ENCODE data around the gene SIRT4. TPM values are rescaled to one million over a fixed set of nuclear protein-coding genes. Genes with fewer than 3 reads are reported as not detected.
A peak's percentile ranks its signal among the peaks of the same experiment; 100 is the strongest.

SIRT4 gene
- total RNA-seq, 1 experiment from 2014 or later: 3.7 TPM

DNA sequence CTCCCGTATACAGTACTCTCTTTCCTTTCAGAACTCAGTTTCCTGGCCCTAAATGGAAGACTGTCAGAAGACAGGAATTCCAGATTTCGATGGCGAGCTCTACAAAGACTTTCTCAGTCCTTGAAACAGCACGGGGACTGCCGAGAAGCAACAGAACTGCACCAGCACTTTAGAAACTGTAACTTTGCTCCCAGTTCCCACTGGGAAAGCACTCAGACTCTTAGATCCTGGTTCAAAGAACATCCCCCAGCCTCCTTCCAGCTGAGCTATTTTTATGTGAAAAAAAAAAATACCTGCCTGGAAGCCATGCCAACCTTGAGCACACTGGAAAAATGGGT lies 38.4 kb upstream of the SIRT4 start:
- no peak overlapping the region for H3K27ac ChIP-seq (ENCODE audit: low read depth, low read length, poor library complexity, severe bottlenecking)
- H3K9me3 ChIP-seq (ENCODE audit: low read depth, low read length, poor library complexity, severe bottlenecking): no peaks in the 10 kb centered on the region
- H3K36me3 ChIP-seq (ENCODE audit: insufficient read depth, low read length, poor library complexity, severe bottlenecking): no peaks in the 10 kb centered on the region
- H3K4me1 ChIP-seq (ENCODE audit: insufficient read depth, low read length, poor library complexity, severe bottlenecking): peaks cover 28% of the 10 kb centered on the region
- H3K4me3 ChIP-seq (ENCODE audit: low read depth, low read length, poor library complexity, severe bottlenecking): peak overlapping the region; percentile 80
- no TSS peak for BruUV-seq (replicated peaks)
- TF ChIP-seq, protein P1, sequence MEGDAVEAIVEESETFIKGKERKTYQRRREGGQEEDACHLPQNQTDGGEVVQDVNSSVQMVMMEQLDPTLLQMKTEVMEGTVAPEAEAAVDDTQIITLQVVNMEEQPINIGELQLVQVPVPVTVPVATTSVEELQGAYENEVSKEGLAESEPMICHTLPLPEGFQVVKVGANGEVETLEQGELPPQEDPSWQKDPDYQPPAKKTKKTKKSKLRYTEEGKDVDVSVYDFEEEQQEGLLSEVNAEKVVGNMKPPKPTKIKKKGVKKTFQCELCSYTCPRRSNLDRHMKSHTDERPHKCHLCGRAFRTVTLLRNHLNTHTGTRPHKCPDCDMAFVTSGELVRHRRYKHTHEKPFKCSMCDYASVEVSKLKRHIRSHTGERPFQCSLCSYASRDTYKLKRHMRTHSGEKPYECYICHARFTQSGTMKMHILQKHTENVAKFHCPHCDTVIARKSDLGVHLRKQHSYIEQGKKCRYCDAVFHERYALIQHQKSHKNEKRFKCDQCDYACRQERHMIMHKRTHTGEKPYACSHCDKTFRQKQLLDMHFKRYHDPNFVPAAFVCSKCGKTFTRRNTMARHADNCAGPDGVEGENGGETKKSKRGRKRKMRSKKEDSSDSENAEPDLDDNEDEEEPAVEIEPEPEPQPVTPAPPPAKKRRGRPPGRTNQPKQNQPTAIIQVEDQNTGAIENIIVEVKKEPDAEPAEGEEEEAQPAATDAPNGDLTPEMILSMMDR (conservative IDR thresholded peaks at IDR 0.05; ENCODE audit: low read depth, low read length): no peak
- TF ChIP-seq EZH2 (IDR thresholded peaks at IDR 0.05; ENCODE audit: borderline replicate concordance, low read depth, low read length, poor library complexity, severe bottlenecking): no peak
- ChIA-PET POLR2A (ENCODE audit: low non-redundant PET) (no interaction called here), CTCF (interaction anchor here (0.5 to 8.5 kb wide), 4 partner anchors 15 to 621 kb away, joined by 3 to 141 read pairs (median 4); no protein-coding TSS in a partner anchor)
- no peaks in the 10 kb centered on the region for H3K27me3 ChIP-seq (replicated peaks; ENCODE audit: insufficient read depth, low read depth, low read length, poor library complexity)
- intact Hi-C loops (cut with micrococcal nuclease; ENCODE audit: unreplicated experiment): loop anchor here (10.0 kb wide), 1 partner anchor 149 kb away; the partner anchor contains the start of gene RAB35
- DNase-seq (ENCODE audit: low spot score): no peak

DNA sequence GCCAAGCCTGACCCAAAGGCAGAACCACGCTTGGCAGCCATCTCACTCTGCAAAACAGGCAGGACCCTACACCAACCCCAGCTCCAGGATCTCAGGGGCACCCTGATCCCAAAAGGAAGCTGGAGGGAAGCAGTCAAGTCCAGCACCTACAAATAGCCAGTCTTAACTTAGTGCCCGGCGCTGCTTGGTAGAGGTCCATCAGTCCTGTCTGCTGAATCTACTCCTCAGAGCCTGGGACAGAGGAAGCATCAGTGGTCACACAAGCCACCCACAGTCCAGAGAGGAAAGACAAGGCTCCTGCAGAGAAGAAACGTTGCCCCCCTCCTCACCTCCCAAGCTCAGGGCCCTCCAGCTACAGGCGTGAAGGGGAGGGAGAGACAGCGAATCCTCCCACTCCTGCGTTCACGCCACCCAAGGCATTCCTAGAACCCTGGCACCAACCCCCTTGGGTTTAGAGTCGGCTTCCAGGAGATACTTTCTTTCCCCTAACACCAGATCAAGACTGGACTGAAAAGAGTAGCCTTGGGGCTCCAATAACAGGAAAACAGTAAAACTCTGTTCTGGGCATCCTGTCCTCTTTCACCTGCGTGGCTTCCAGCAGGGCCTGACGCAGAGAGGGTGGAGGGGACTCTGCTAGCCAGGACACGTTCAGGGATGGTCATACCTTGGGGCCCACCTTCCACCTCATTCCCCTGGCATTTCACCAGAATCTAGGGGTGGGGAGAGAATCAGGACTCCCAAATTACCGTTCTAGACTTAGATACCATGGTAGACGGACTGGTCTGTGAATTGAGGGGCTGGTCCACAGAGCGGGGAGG lies 37.8 kb upstream of the SIRT4 start:
- TF ChIP-seq, protein P1 (conservative IDR thresholded peaks at IDR 0.05; ENCODE audit: low read depth, low read length): no peak
- TF ChIP-seq EZH2 (IDR thresholded peaks at IDR 0.05; ENCODE audit: borderline replicate concordance, low read depth, low read length, poor library complexity, severe bottlenecking): no peak
- H3K4me3 ChIP-seq (ENCODE audit: low read depth, low read length, poor library complexity, severe bottlenecking): peak overlapping the region; percentile 80
- intact Hi-C loops (cut with micrococcal nuclease; ENCODE audit: unreplicated experiment): loop anchor here (10.0 kb wide), 1 partner anchor 149 kb away; the partner anchor contains the start of gene RAB35
- no TSS peak for BruUV-seq (replicated peaks)
- H3K27me3 ChIP-seq (replicated peaks; ENCODE audit: insufficient read depth, low read depth, low read length, poor library complexity): no peaks in the 10 kb centered on the region
- no peak for DNase-seq (ENCODE audit: low spot score)
- ChIA-PET POLR2A (ENCODE audit: low non-redundant PET) (no interaction called here), CTCF (interaction anchor here (0.6 to 8.5 kb wide), 4 partner anchors 29 to 63 kb away, joined by 3 to 141 read pairs (median 4); no protein-coding TSS in a partner anchor)
- H3K9me3 ChIP-seq (ENCODE audit: low read depth, low read length, poor library complexity, severe bottlenecking): no peaks in the 10 kb centered on the region
- no peak overlapping the region for H3K27ac ChIP-seq (ENCODE audit: low read depth, low read length, poor library complexity, severe bottlenecking)
- peaks cover 28% of the 10 kb centered on the region for H3K4me1 ChIP-seq (ENCODE audit: insufficient read depth, low read length, poor library complexity, severe bottlenecking)
- no peaks in the 10 kb centered on the region for H3K36me3 ChIP-seq (ENCODE audit: insufficient read depth, low read length, poor library complexity, severe bottlenecking)

- ChIA-PET POLR2A (ENCODE audit: low non-redundant PET) (interaction anchor here (0.9 kb wide), 1 partner anchor 26 kb away, joined by 4 read pairs; the partner anchor contains the start of gene RNU4-2), CTCF (interaction anchor here (0.6 to 8.5 kb wide), 11 partner anchors 8 to 148 kb away, joined by 3 to 141 read pairs (median 5); partner anchors contain the start of genes RAB35 and RNU4-2)
- no peak for DNase-seq (ENCODE audit: low spot score)
- BruUV-seq (replicated peaks): no TSS peak
- peaks cover 28% of the 10 kb centered on the region for H3K4me1 ChIP-seq (ENCODE audit: insufficient read depth, low read length, poor library complexity, severe bottlenecking)
- H3K4me3 ChIP-seq (ENCODE audit: low read depth, low read length, poor library complexity, severe bottlenecking): peak overlapping the region; percentile 80
- peak overlapping the region; percentile 71 for H3K27ac ChIP-seq (ENCODE audit: low read depth, low read length, poor library complexity, severe bottlenecking)
- TF ChIP-seq, protein P1 (conservative IDR thresholded peaks at IDR 0.05; ENCODE audit: low read depth, low read length): no peak
- TF ChIP-seq EZH2 (IDR thresholded peaks at IDR 0.05; ENCODE audit: borderline replicate concordance, low read depth, low read length, poor library complexity, severe bottlenecking): no peak
- intact Hi-C loops (cut with micrococcal nuclease; ENCODE audit: unreplicated experiment): loop anchor here (10.0 kb wide), 1 partner anchor 150 kb away; the partner anchor contains the start of gene RAB35
- no peaks in the 10 kb centered on the region for H3K9me3 ChIP-seq (ENCODE audit: low read depth, low read length, poor library complexity, severe bottlenecking)
- H3K27me3 ChIP-seq (replicated peaks; ENCODE audit: insufficient read depth, low read depth, low read length, poor library complexity): no peaks in the 10 kb centered on the region
- no peaks in the 10 kb centered on the region for H3K36me3 ChIP-seq (ENCODE audit: insufficient read depth, low read length, poor library complexity, severe bottlenecking)
These were observed 37.1 kb upstream of the SIRT4 start for GRCh38 chr12:120264904-120265472.

Data from A673 (cell line).